B cell (primary cell): ENCODE results near the gene WDR87. TPM values are rescaled to one million over a fixed set of nuclear protein-coding genes. Genes with fewer than 3 reads are reported as not detected.
"Not testable (repeated sequence)": the region's sequence is repeated elsewhere in the genome, so short reads cannot be mapped to it uniquely, and the experiment has no call there.

ENCODE experiments used
- ATAC-seq: fragments of 200-7000 bp; cut with Tn5 transposase; one replicate; pipeline ENCODE4 v1.10.0; 2021; ENCODE audit warnings: low read depth, mild to moderate bottlenecking, moderate number of reproducible peaks, moderate library complexity
- CTCF ChIA-PET: fragments of 350-600 bp; sonication (Branson Sonifier 250); formaldehyde crosslinking; loops from one replicate; lab custom pipeline; 2021; ENCODE audit warnings: antibody characterized with exemption, inconsistent platforms; lab: Charles Lee
- POLR2A ChIA-PET: fragments of 350-600 bp; sonication (Branson Sonifier 250); formaldehyde crosslinking; loops from one replicate; lab custom pipeline; 2021; ENCODE audit warnings: antibody characterized with exemption; lab: Charles Lee
- DNase-seq: peaks from one replicate; pipeline ENCODE4 v3.0.0; 2013
- H2AFZ ChIP-seq: 2 replicates; pipeline ENCODE4 v1.6.1; 2012; ENCODE audit warnings: mild to moderate bottlenecking, low read depth, low read length; ENCODE audit not compliant: insufficient read depth, poor library complexity, severe bottlenecking
- H3K27ac ChIP-seq, 2 donors: 1 replicate in 1 of 2; 2 replicates in 1 of 2; pipeline ENCODE4 v1.5.1; 2012 to 2013; ENCODE audit warnings: low read length in 2 of 2, mild to moderate bottlenecking in 2 of 2, moderate library complexity in 1 of 2
- H3K27me3 ChIP-seq, 4 experiments: fragments of 200-600 bp in 1 of 4; sonication (generic) in 1 of 4; replicated peaks in 1 of 4; 1 replicate in 2 of 4; 2 replicates in 2 of 4; pipeline versions ENCODE4 v1.6.1 to v1.7.0; 2013 to 2016; ENCODE audit warnings: low read length in 3 of 4, mild to moderate bottlenecking in 2 of 4, mixed read lengths in 1 of 4, moderate library complexity in 1 of 4; ENCODE audit not compliant: insufficient read depth in 4 of 4, control insufficient read depth in 3 of 4; ENCODE audit errors: control extremely low read depth in 1 of 4
- H3K36me3 ChIP-seq, 2 experiments: replicated peaks in 1 of 2; 1 replicate in 1 of 2; 2 replicates in 1 of 2; pipeline versions ENCODE4 v1.6.1 to v1.7.1; 2013; ENCODE audit warnings: low read length in 1 of 2; ENCODE audit not compliant: insufficient read depth in 2 of 2, control insufficient read depth in 1 of 2; ENCODE audit errors: control extremely low read depth in 1 of 2, extremely low read depth in 1 of 2
- H3K4me1 ChIP-seq, 2 donors: fragments of 200-600 bp in 1 of 2; sonication (generic) in 1 of 2; 1 replicate in 1 of 2; 2 replicates in 1 of 2; pipeline versions ENCODE4 v1.5.1 to v1.6.1; 2013 to 2017; ENCODE audit warnings: low read length in 2 of 2; ENCODE audit not compliant: control insufficient read depth in 2 of 2, insufficient read depth in 2 of 2
- H3K4me2 ChIP-seq: replicated peaks from 2 replicates; pipeline ENCODE3; 2012; ENCODE audit warnings: mild to moderate bottlenecking, low read depth, low read length; ENCODE audit not compliant: poor library complexity, severe bottlenecking
- H3K4me3 ChIP-seq, 5 experiments: fragments of 200-600 bp in 1 of 5; sonication (generic) in 1 of 5; 1 replicate in 3 of 5; 2 replicates in 2 of 5; pipeline versions ENCODE4 v1.5.1 to v1.7.0; 2011 to 2016; ENCODE audit warnings: low read length in 4 of 5, mild to moderate bottlenecking in 4 of 5, low read depth in 2 of 5, control low read depth in 1 of 5, moderate library complexity in 1 of 5; ENCODE audit not compliant: insufficient read depth in 1 of 5; ENCODE audit errors: control extremely low read depth in 1 of 5, extremely low read depth in 1 of 5
- H3K79me2 ChIP-seq: fragments of 200-600 bp; sonication (generic); one replicate; pipeline ENCODE4 v1.6.0; 2016; ENCODE audit warnings: low read length; ENCODE audit not compliant: control insufficient read depth, insufficient read depth
- H3K9ac ChIP-seq: fragments of 200-600 bp; sonication (generic); 2 replicates; pipeline ENCODE4 v1.6.1; 2017; ENCODE audit warnings: mild to moderate bottlenecking, low read length, moderate library complexity
- H3K9me3 ChIP-seq, 3 donors: one replicate each; pipeline versions ENCODE4 v1.6.1 to v1.7.1; 2013; ENCODE audit warnings: low read length in 2 of 3; ENCODE audit not compliant: control insufficient read depth in 2 of 3, insufficient read depth in 1 of 3; ENCODE audit errors: control extremely low read depth in 1 of 3
- H4K20me1 ChIP-seq: 2 replicates; pipeline ENCODE4 v1.6.0; 2012; ENCODE audit warnings: mild to moderate bottlenecking, low read length; ENCODE audit not compliant: insufficient read depth, control insufficient read depth, poor library complexity, severe bottlenecking
- H3K27ac Mint-ChIP-seq: one replicate; pipeline ENCODE4 v1.8.0; 2021; ENCODE audit warnings: mixed read lengths
- H3K27me3 Mint-ChIP-seq: one replicate; pipeline ENCODE4 v1.8.0; 2021; ENCODE audit warnings: mixed read lengths
- H3K4me1 Mint-ChIP-seq: one replicate; pipeline ENCODE4 v1.8.0; 2021; ENCODE audit warnings: mixed read lengths
- H3K4me3 Mint-ChIP-seq: one replicate; pipeline ENCODE4 v1.8.0; 2021; ENCODE audit warnings: mixed read lengths
- H3K9me3 Mint-ChIP-seq: one replicate; pipeline ENCODE4 v1.8.0; 2022; ENCODE audit warnings: mixed read lengths; ENCODE audit not compliant: insufficient read depth
- EZH2 ChIP-seq: IDR thresholded peaks from 2 replicates; pipeline ENCODE4 v1.6.1; 2012; ENCODE audit warnings: borderline replicate concordance, low read depth, mild to moderate bottlenecking, moderate library complexity, low read length; ENCODE audit not compliant: insufficient read depth, poor library complexity, severe bottlenecking
- WGBS: methylation state at CpG from one replicate; pipeline ENCODE4 v1.1.5; 2013; ENCODE audit warnings: missing lambda C conversion rate; ENCODE audit not compliant: insufficient coverage; 5-methylcytosine and 5-hydroxymethylcytosine counted together
- intact Hi-C: fragments of 100-400 bp; cut with micrococcal nuclease; formaldehyde crosslinking; loops from one replicate; pipeline ENCODE4 v1.10.0; 2022
- polyA plus RNA-seq: library from polyadenylated mRNA; depleted of rRNA; stranded (reverse); fragments of >200 nt; gene quantifications from 2 replicates; pipeline ENCODE4 v1.2.3, GENCODE V29; 2012
- total RNA-seq, 2 donors: library from RNA; stranded (reverse); fragments of 120-200 nt in 1 of 2; gene quantifications; 1 replicate in 1 of 2; 2 replicates in 1 of 2; pipeline versions ENCODE4 v1.2.3 to v1.2.4, GENCODE V29; 2013 to 2022
- TF ChIP-seq, protein P1 (sequence below): fragments of 200-600 bp; IDR thresholded peaks from one replicate; pipeline ENCODE4 v1.8.0; 2022; ENCODE audit warnings: antibody characterized with exemption, mild to moderate bottlenecking

Gene WDR87
- total and polyA plus RNA-seq, 2 donors (not counting 1 experiment from before 2014, with no cell fraction given) = not detected

GRCh38 chr19:37925212-37925611 lies 18.8 kb upstream of the WDR87 start:
- Mint-ChIP-seq H3K27me3 (no peaks in the 10 kb centered on the region), H3K9me3 (no peaks in the 10 kb centered on the region), H3K4me1 (peaks cover 82% of the 10 kb centered on the region), H3K27ac (peak overlapping the region; percentile 90), H3K4me3 (peak overlapping the region; percentile 62)
- POLR2A ChIA-PET = interaction anchor here (0.6 to 0.8 kb wide), 3 partner anchors 15 to 82 kb away, joined by 3 to 6 read pairs (median 4); no protein-coding TSS in a partner anchor
- no peak overlapping the region for H2AFZ ChIP-seq
- ATAC-seq = no peak
- H3K9ac ChIP-seq = no peak overlapping the region
- no peak overlapping the region for H3K4me3 ChIP-seq
- WGBS = 100% methylated on average over 3 of the region's 3 CpGs
- no peaks in the 10 kb centered on the region for H3K27me3 ChIP-seq
- CTCF ChIA-PET = interaction anchor here (4.7 kb wide), 1 partner anchor 16 kb away, joined by 54 read pairs; the partner anchor contains the start of genes SIPA1L3 and WDR87
- TF ChIP-seq EZH2 = no peak
- TF ChIP-seq, protein P1, sequence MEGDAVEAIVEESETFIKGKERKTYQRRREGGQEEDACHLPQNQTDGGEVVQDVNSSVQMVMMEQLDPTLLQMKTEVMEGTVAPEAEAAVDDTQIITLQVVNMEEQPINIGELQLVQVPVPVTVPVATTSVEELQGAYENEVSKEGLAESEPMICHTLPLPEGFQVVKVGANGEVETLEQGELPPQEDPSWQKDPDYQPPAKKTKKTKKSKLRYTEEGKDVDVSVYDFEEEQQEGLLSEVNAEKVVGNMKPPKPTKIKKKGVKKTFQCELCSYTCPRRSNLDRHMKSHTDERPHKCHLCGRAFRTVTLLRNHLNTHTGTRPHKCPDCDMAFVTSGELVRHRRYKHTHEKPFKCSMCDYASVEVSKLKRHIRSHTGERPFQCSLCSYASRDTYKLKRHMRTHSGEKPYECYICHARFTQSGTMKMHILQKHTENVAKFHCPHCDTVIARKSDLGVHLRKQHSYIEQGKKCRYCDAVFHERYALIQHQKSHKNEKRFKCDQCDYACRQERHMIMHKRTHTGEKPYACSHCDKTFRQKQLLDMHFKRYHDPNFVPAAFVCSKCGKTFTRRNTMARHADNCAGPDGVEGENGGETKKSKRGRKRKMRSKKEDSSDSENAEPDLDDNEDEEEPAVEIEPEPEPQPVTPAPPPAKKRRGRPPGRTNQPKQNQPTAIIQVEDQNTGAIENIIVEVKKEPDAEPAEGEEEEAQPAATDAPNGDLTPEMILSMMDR = no peak
- H4K20me1 ChIP-seq = no peaks in the 10 kb centered on the region
- H3K9me3 ChIP-seq = peaks cover 0 to 17% (median 0%) of the 10 kb centered on the region in 3 donors
- H3K27ac ChIP-seq = peak overlapping the region in 1 of 2 donors; percentile 50
- intact Hi-C loops = no loop called here
- peaks cover 87 to 96% of the 10 kb centered on the region in 2 donors for H3K4me1 ChIP-seq
- peaks cover 97% of the 10 kb centered on the region for H3K79me2 ChIP-seq
- DNase-seq = no peak
- H3K4me2 ChIP-seq = no peak overlapping the region
- peaks cover 0 to 24% of the 10 kb centered on the region in 2 experiments for H3K36me3 ChIP-seq

DNA sequence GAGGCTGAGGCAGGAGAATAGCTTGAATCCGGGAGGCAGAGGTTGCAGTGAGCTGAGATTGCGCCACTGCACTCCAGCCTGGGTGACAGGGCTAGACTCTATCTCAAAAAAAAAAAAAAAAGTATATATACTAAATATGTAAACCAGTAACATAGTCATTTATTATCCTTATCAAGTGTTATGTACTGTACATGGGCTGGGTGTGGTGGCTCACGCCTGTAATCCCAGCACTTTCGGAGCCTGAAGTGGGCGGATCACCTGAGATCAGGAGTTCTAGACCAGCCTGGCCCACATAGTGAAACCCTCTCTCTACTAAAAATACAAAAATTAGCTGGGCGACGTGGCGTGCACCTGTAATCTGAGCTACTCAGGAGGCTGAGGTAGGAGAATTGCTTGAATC lies 18.2 kb upstream of the WDR87 start:
- Mint-ChIP-seq H3K27ac (peak overlapping the region; percentile 90), H3K4me1 (peaks cover 80% of the 10 kb centered on the region)
- H3K27me3 Mint-ChIP-seq, H2AFZ ChIP-seq, intact Hi-C loops, H3K4me3 Mint-ChIP-seq, DNase-seq, ATAC-seq, H3K4me2 ChIP-seq, H3K9me3 Mint-ChIP-seq, H3K27me3 ChIP-seq, H4K20me1 ChIP-seq, H3K4me3 ChIP-seq, H3K9ac ChIP-seq: not testable (repeated sequence)
- Histone ChIP-seq H3K36me3 (peaks cover 0 to 25% of the 10 kb centered on the region in 2 experiments), H3K4me1 (peaks cover 86 to 94% of the 10 kb centered on the region in 2 donors), H3K27ac (peak overlapping the region in 1 of 2 donors; percentile 50), H3K9me3 (peaks cover 0 to 17% (median 0%) of the 10 kb centered on the region in 3 donors), H3K79me2 (peaks cover 96% of the 10 kb centered on the region)
- POLR2A ChIA-PET = interaction anchor here (0.6 to 3.7 kb wide), 12 partner anchors 7 to 386 kb away, joined by 3 to 25 read pairs (median 4); partner anchors contain the start of genes SIPA1L3 and WDR87
- CTCF ChIA-PET = interaction anchor here (0.8 to 5.5 kb wide), 6 partner anchors 15 to 109 kb away, joined by 3 to 54 read pairs (median 6); partner anchors contain the start of genes SIPA1L3 and WDR87
- 100% methylated on average over 3 of the region's 8 CpGs for WGBS
